SK-N-SH treated with all-trans-retinoic acid at 6 μM for 48 hours (cell line): ENCODE results near the gene CELF5.

Experiments
- ATAC-seq: fragments of 200-7000 bp; cut with Tn5 transposase; 3 replicates; pipeline ENCODE4 v1.9.1; 2020; ENCODE audit warnings: mild to moderate bottlenecking, moderate library complexity
- ARNTL ChIP-seq: fragments of 450-650 bp; formaldehyde crosslinking; IDR thresholded peaks from 2 replicates; pipeline ENCODE4 v1.5.0; 2020; ENCODE audit warnings: low read depth, mild to moderate bottlenecking, moderate library complexity, borderline replicate concordance
- BACH2 ChIP-seq: fragments of 250-450 bp; sonication (Bioruptor Pico); IDR thresholded peaks from 2 replicates; pipeline ENCODE4 v1.9.0; 2021; ENCODE audit warnings: mild to moderate bottlenecking, borderline replicate concordance
- CREB5 ChIP-seq: fragments of 250-450 bp; sonication (Bioruptor Pico); IDR thresholded peaks from 2 replicates; pipeline ENCODE4 v1.5.1; 2020; ENCODE audit warnings: low read depth, mild to moderate bottlenecking, moderate library complexity
- CSDC2 ChIP-seq: fragments of 250-450 bp; sonication (Bioruptor Pico); IDR thresholded peaks from 2 replicates; pipeline ENCODE4 v1.5.0; 2020; ENCODE audit warnings: mild to moderate bottlenecking, moderate library complexity
- CSRNP3 ChIP-seq: fragments of 250-450 bp; sonication (Bioruptor Pico); IDR thresholded peaks from 2 replicates; pipeline ENCODE4 v1.5.1; 2021; ENCODE audit warnings: mild to moderate bottlenecking, moderate library complexity
- ESRRG ChIP-seq: fragments of 250-450 bp; sonication (Bioruptor Pico); IDR thresholded peaks from 2 replicates; pipeline ENCODE4 v1.6.1; 2021; ENCODE audit warnings: mild to moderate bottlenecking
- ISL1 ChIP-seq: fragments of 250-450 bp; sonication (Bioruptor Pico); IDR thresholded peaks from 2 replicates; pipeline ENCODE4 v2.1.2; 2022; ENCODE audit warnings: mild to moderate bottlenecking, moderate library complexity
- OSR1 ChIP-seq: fragments of 250-450 bp; sonication (Bioruptor Pico); IDR thresholded peaks from 2 replicates; pipeline ENCODE4 v1.8.0; 2022; ENCODE audit warnings: moderate library complexity, mild to moderate bottlenecking, inconsistent platforms
- PATZ1 ChIP-seq: fragments of 250-450 bp; sonication (Bioruptor Pico); IDR thresholded peaks from 2 replicates; pipeline ENCODE4 v1.8.0; 2020; ENCODE audit warnings: mild to moderate bottlenecking, moderate library complexity, borderline replicate concordance
- POU6F1 ChIP-seq: fragments of 250-450 bp; sonication (Bioruptor Pico); IDR thresholded peaks from 2 replicates; pipeline ENCODE4 v1.8.0; 2021; ENCODE audit warnings: low read depth, mild to moderate bottlenecking, moderate library complexity, borderline replicate concordance
- PPARA ChIP-seq: fragments of 250-450 bp; sonication (Bioruptor Pico); IDR thresholded peaks from 2 replicates; pipeline ENCODE4 v1.5.0; 2020; ENCODE audit warnings: mild to moderate bottlenecking, borderline replicate concordance
- TCF4 ChIP-seq: fragments of 250-450 bp; sonication (Bioruptor Pico); IDR thresholded peaks from 2 replicates; pipeline ENCODE4 v1.8.0; 2021; ENCODE audit warnings: mild to moderate bottlenecking, moderate library complexity, borderline replicate concordance
- TOX ChIP-seq: fragments of 250-450 bp; sonication (Bioruptor Pico); IDR thresholded peaks from 2 replicates; pipeline ENCODE4 v1.8.0; 2021; ENCODE audit warnings: mild to moderate bottlenecking, moderate library complexity, borderline replicate concordance
- TSHZ2 ChIP-seq: fragments of 250-450 bp; sonication (Bioruptor Pico); IDR thresholded peaks from 2 replicates; pipeline ENCODE4 v1.5.0; 2020; ENCODE audit warnings: mild to moderate bottlenecking, moderate library complexity
- ZFP3 ChIP-seq: fragments of 250-450 bp; sonication (Bioruptor Pico); IDR thresholded peaks from 2 replicates; pipeline ENCODE4 v1.5.0; 2020; ENCODE audit warnings: mild to moderate bottlenecking, moderate library complexity
- ZNF565 ChIP-seq: fragments of 450-650 bp; formaldehyde crosslinking; conservative IDR thresholded peaks from 2 replicates; pipeline ENCODE4 v1.5.0; 2020; ENCODE audit warnings: low read depth, mild to moderate bottlenecking, moderate library complexity
- ZNF70 ChIP-seq: fragments of 450-650 bp; formaldehyde crosslinking; IDR thresholded peaks from 2 replicates; pipeline ENCODE4 v1.5.0; 2020; ENCODE audit warnings: mild to moderate bottlenecking, moderate library complexity
- ZNF8 ChIP-seq: fragments of 450-650 bp; formaldehyde crosslinking; IDR thresholded peaks from 2 replicates; pipeline ENCODE4 v1.5.0; 2020; ENCODE audit warnings: mild to moderate bottlenecking, moderate library complexity

The CELF5 gene

GRCh38 chr19:3320354-3320670 is 95.9 kb downstream of the CELF5 start:
- TF ChIP-seq CSRNP3 (CRISPR knock-in tag) (no peak), ZNF70 (no peak), ZNF8 (CRISPR knock-in tag) (no peak), TSHZ2 (CRISPR knock-in tag) (no peak), ESRRG (CRISPR knock-in tag) (no peak), ARNTL (CRISPR knock-in tag) (no peak), ISL1 (no peak), ZFP3 (CRISPR knock-in tag) (no peak), TOX (no peak), PPARA (CRISPR knock-in tag) (no peak)
- no peak; the same call in 2 of the 3 replicates for ATAC-seq

- no peak for TF ChIP-seq TCF4 (CRISPR knock-in tag)
- no peak for TF ChIP-seq ESRRG (CRISPR knock-in tag)
- no peak for TF ChIP-seq TSHZ2 (CRISPR knock-in tag)
- no peak for ATAC-seq
Measured at GRCh38 chr19:3320853-3321252, 96.4 kb downstream of the CELF5 start.

- ATAC-seq = no peak
- TF ChIP-seq CREB5 (CRISPR knock-in tag) = no peak
- no peak for TF ChIP-seq BACH2
- TF ChIP-seq CSDC2 (CRISPR knock-in tag) = no peak
- no peak for TF ChIP-seq PATZ1 (CRISPR knock-in tag)
- no peak for TF ChIP-seq ISL1
- no peak for TF ChIP-seq ZNF8 (CRISPR knock-in tag)
- TF ChIP-seq TCF4 (CRISPR knock-in tag) = no peak
- TF ChIP-seq OSR1 (CRISPR knock-in tag) = no peak
- TF ChIP-seq ZNF565 = no peak
- TF ChIP-seq PPARA (CRISPR knock-in tag) = no peak
- no peak for TF ChIP-seq POU6F1 (CRISPR knock-in tag)
- no peak for TF ChIP-seq ZNF70
Measured at GRCh38 chr19:3321696-3322095, 97.2 kb downstream of the CELF5 start.
